ENCODE data around the gene SLC26A1. TPM values are rescaled to one million over a fixed set of nuclear protein-coding genes. Genes with fewer than 3 reads are reported as not detected.
"Not testable (repeated sequence)": the region's sequence is repeated elsewhere in the genome, so short reads cannot be mapped to it uniquely, and the experiment has no call there.

The SLC26A1 gene
- total RNA-seq, 1 donor = 0.27 TPM

GRCh38 chr4:946517-947471 is 46.4 kb downstream of the SLC26A1 start:
- no peak for DNase-seq (ENCODE audit: low read depth)
- TF ChIP-seq CTCF (IDR thresholded peaks at IDR 0.05; ENCODE audit: insufficient read depth, low read length) = no peak
- no peak overlapping the region for H3K4me3 ChIP-seq (ENCODE audit: low read depth, low read length)

DNA sequence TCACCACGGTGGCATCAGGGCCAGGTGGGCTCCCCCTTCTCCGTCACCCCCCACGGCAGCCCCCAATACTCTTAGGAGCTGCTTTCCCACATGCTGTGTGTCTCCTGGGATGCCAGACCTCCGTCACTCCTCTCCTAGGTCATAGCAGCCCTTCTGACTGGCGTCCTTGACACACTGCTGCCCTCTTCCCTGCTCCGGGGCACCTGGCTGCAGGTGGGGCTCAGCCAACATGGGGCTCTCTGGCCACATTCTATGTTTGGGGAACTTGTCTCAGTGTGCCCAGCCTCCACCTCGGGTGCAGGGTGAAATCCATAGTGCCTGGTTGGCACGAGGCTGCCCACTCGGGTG is 47.1 kb downstream of the SLC26A1 start:
- H3K4me3 ChIP-seq (ENCODE audit: low read depth, low read length) = no peak overlapping the region
- no peak for TF ChIP-seq CTCF (IDR thresholded peaks at IDR 0.05; ENCODE audit: insufficient read depth, low read length)
- no peak for DNase-seq (ENCODE audit: low read depth)

- no peak overlapping the region for H3K4me3 ChIP-seq (ENCODE audit: low read depth, low read length)
These were observed 47.7 kb downstream of the SLC26A1 start for GRCh38 chr4:945274-946102.

DNA sequence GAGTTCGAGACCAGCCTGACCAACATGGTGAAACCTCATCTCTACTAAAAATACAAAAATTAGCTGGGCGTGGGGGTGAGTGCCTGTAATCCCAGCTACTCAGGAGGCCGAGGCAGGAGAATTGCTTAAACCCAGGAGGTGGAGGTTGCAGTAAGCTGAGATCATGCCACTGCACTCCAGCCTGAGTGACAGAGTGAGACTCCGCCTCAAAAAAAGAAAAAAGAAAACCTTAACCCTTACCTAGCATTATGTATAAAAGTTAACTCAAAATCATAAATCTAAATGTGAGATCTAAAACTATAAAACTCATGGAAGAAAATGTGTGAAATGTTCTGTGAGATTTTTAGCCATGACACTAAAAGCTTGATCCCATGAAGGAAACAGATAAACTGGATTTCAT is 53.7 kb downstream of the SLC26A1 start:
- DNase-seq (ENCODE audit: low read depth); H3K4me3 ChIP-seq (ENCODE audit: low read depth, low read length): not testable (repeated sequence)

More at GRCh38 chr4:945274-946102, 47.7 kb downstream of the SLC26A1 start:
- TF ChIP-seq CTCF (IDR thresholded peaks at IDR 0.05; ENCODE audit: insufficient read depth, low read length) = no peak
- no peak for DNase-seq (ENCODE audit: low read depth)

Other genes starting within 250 kb of the SLC26A1 start
- gene CPLX1, start 167.3 kb downstream of the SLC26A1 start, total RNA-seq (ENCODE audit: low replicate concordance) = not detected in 2 replicates
- gene GAK, start 61.1 kb downstream of the SLC26A1 start, total RNA-seq (ENCODE audit: low replicate concordance) = 49.4 and 66.9 TPM in 2 replicates
- 5.6 and 13.8 TPM in 2 replicates for gene TMEM175, start 60.9 kb downstream of the SLC26A1 start, total RNA-seq (ENCODE audit: low replicate concordance)
- 9.9 and 13.7 TPM in 2 replicates for gene DGKQ, start 19.8 kb downstream of the SLC26A1 start, total RNA-seq (ENCODE audit: low replicate concordance)
- 20.3 and 21.7 TPM in 2 replicates for gene IDUA, start 6.4 kb downstream of the SLC26A1 start, total RNA-seq (ENCODE audit: low replicate concordance)
- gene FGFRL1, start 18.2 kb upstream of the SLC26A1 start, total RNA-seq (ENCODE audit: low replicate concordance) = 14.1 and 27.4 TPM in 2 replicates
- 2.8 and 6.9 TPM in 2 replicates for gene RNF212, start 120.2 kb upstream of the SLC26A1 start, total RNA-seq (ENCODE audit: low replicate concordance)
- 21.1 and 409 TPM in 2 replicates for gene SPON2, start 179.2 kb upstream of the SLC26A1 start, total RNA-seq (ENCODE audit: low replicate concordance)